Kidney (tissue), 14 donors: ENCODE measurements around the gene SOWAHC. TPM values are rescaled to one million over a fixed set of nuclear protein-coding genes. Genes with fewer than 3 reads are reported as not detected.

ENCODE experiments used
- DNase-seq, 5 donors: peaks; one replicate each; pipeline ENCODE4 v3.0.0-alpha.2; 2013 to 2020
- FAIRE-seq: peaks from 2 replicates; lab custom pipeline; 2012; peaks lifted over from hg19 to GRCh38; lab: Jason Lieb, UNC
- H3K27ac ChIP-seq, 2 donors: one replicate each; pipeline ENCODE4 v1.7.0; 2013; ENCODE audit warnings: low read depth in 2 of 2, low read length in 2 of 2, inconsistent platforms in 1 of 2
- H3K27me3 ChIP-seq: one replicate; pipeline ENCODE4 v1.7.1; 2013; ENCODE audit warnings: low read length, inconsistent platforms; ENCODE audit not compliant: control insufficient read depth, insufficient read depth
- H3K36me3 ChIP-seq, 3 donors: one replicate each; pipeline versions ENCODE4 v1.7.0 to v1.7.1; 2013; ENCODE audit warnings: low read length in 3 of 3, control low read depth in 1 of 3, inconsistent platforms in 1 of 3; ENCODE audit not compliant: insufficient read depth in 3 of 3, control insufficient read depth in 2 of 3
- H3K4me1 ChIP-seq, 3 donors: one replicate each; pipeline versions ENCODE4 v1.7.0 to v1.7.1; 2013; ENCODE audit warnings: low read length in 3 of 3, inconsistent platforms in 1 of 3, low read depth in 1 of 3; ENCODE audit not compliant: control insufficient read depth in 2 of 3, insufficient read depth in 2 of 3
- H3K4me3 ChIP-seq, 3 donors: one replicate each; pipeline versions ENCODE4 v1.7.0 to v1.8.1; 2013; ENCODE audit warnings: low read length in 3 of 3, control low read depth in 1 of 3, inconsistent platforms in 1 of 3
- H3K9ac ChIP-seq, 3 donors: one replicate each; pipeline versions ENCODE4 v1.7.0 to v1.7.1; 2013; ENCODE audit warnings: low read length in 3 of 3, control low read depth in 1 of 3, inconsistent platforms in 1 of 3
- H3K9me3 ChIP-seq, 3 donors: one replicate each; pipeline versions ENCODE4 v1.7.0 to v1.7.1; 2013; ENCODE audit warnings: low read length in 3 of 3, control low read depth in 1 of 3, inconsistent platforms in 1 of 3; ENCODE audit not compliant: control insufficient read depth in 2 of 3, insufficient read depth in 1 of 3
- intact Hi-C: fragments of 100-400 bp; cut with DNase I; formaldehyde crosslinking; loops from one replicate; pipeline ENCODE4 v1.11.1; 2022
- polyA plus RNA-seq: library from polyadenylated mRNA; stranded (reverse); fragments of 350-450 nt; fragmentation: Illumina TruSeq; extraction: RNeasy Lipid Tissue Mini Kit (QIAGEN cat#74804); gene quantifications from one replicate; pipeline ENCODE4 v1.2.3, GENCODE V29; 2014; ENCODE audit warnings: low read depth, low replicate concordance; ENCODE audit not compliant: insufficient read depth
- total RNA-seq: library from RNA; stranded (reverse); fragmentation: NEBNext Ultra II Directional; extraction: Animal tissue kit (Norgen Biotek cat#: 25700); gene quantifications from one replicate; pipeline ENCODE4 v1.2.1, GENCODE V29; 2021
- TF ChIP-seq, protein P1 (sequence below): IDR thresholded peaks from 3 replicates; pipeline ENCODE4 v1.5.1; 2012; ENCODE audit warnings: mild to moderate bottlenecking, moderate library complexity, borderline replicate concordance; ENCODE audit not compliant: insufficient read depth; ENCODE audit errors: extremely low read depth
- donor health status: control.
- donor health status: control.
- donor health status: control.
- donor health status: control.
- donor health status: control.
- donor health status: DM: yes; HTN: yes; CAD: no.
- donor health status: Normal renal cell carcinoma (clear cell type).

The SOWAHC gene
- total and polyA plus RNA-seq, 2 donors from 2014 or later = 7.5 to 11.8 TPM

- Histone ChIP-seq H3K27ac (no peak overlapping the region), H3K36me3 (no peaks in the 10 kb centered on the region), H3K9me3 (no peaks in the 10 kb centered on the region), H3K4me3 (no peak overlapping the region), H3K9ac (no peak overlapping the region), H3K27me3 (no peaks in the 10 kb centered on the region), H3K4me1 (no peaks in the 10 kb centered on the region)
- TF ChIP-seq, protein P1, sequence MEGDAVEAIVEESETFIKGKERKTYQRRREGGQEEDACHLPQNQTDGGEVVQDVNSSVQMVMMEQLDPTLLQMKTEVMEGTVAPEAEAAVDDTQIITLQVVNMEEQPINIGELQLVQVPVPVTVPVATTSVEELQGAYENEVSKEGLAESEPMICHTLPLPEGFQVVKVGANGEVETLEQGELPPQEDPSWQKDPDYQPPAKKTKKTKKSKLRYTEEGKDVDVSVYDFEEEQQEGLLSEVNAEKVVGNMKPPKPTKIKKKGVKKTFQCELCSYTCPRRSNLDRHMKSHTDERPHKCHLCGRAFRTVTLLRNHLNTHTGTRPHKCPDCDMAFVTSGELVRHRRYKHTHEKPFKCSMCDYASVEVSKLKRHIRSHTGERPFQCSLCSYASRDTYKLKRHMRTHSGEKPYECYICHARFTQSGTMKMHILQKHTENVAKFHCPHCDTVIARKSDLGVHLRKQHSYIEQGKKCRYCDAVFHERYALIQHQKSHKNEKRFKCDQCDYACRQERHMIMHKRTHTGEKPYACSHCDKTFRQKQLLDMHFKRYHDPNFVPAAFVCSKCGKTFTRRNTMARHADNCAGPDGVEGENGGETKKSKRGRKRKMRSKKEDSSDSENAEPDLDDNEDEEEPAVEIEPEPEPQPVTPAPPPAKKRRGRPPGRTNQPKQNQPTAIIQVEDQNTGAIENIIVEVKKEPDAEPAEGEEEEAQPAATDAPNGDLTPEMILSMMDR = no peak
- intact Hi-C loops = no loop called here
- FAIRE-seq (no peak), DNase-seq (no peak)
These were observed 18.1 kb downstream of the SOWAHC start for GRCh38 chr2:109632158-109632789.

GRCh38 chr2:109633284-109633961, 19.3 kb downstream of the SOWAHC start:
- intact Hi-C loops = no loop called here
- TF ChIP-seq, protein P1 = no peak
- no peaks in the 10 kb centered on the region for H3K4me1 ChIP-seq
- no peak overlapping the region for H3K27ac ChIP-seq
- no peak overlapping the region for H3K9ac ChIP-seq
- no peak overlapping the region for H3K4me3 ChIP-seq
- DNase-seq = no peak
- no peaks in the 10 kb centered on the region for H3K36me3 ChIP-seq
- H3K9me3 ChIP-seq = no peaks in the 10 kb centered on the region
- FAIRE-seq = no peak
- no peaks in the 10 kb centered on the region for H3K27me3 ChIP-seq

DNA sequence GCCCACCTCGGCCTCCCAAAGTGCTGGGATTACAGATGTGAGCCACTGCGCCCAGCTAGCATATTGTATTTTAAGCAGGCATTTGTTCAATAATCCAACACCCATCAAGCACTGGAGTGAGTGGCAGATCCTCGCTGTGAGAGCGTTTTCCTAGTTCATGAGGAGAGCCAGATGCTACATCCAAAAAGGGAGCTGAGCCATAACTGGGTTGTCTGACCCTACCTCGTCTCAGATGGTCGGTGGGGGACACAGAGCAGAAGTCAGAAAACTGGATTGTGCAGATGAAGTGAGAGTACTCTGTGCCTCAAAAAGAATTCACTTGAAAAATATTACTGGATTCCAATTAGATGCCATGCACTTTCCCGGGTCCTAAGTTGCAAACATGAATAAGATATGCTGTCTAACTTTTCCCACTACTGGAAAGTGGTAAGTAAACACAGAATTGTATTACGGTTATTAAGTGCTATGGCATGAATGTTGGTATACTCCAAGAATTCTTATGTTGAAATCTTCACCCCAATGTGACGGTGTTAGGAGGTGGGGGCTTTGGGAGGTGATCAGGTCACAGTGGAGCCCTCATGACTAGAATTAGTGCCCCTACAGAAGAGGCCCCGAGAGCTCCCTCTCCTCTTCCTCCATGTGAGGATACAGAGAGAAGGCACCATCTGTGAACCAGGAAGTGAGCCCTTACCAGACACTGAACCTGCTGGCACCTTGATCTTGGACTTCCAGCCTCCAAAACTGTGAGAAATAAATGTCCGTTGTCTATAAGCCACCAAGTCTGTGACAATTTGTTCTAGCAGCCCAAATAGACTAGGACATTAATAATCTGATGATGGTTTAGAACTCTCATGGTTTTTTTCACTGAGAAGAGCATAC, 21.5 kb downstream of the SOWAHC start:
- FAIRE-seq (no peak), DNase-seq (no peak)
- H3K4me1 ChIP-seq = no peaks in the 10 kb centered on the region
- intact Hi-C loops = no loop called here
- H3K9ac ChIP-seq = no peak overlapping the region
- no peak overlapping the region for H3K4me3 ChIP-seq
- H3K9me3 ChIP-seq = no peaks in the 10 kb centered on the region
- TF ChIP-seq, protein P1 = no peak
- H3K27me3 ChIP-seq = no peaks in the 10 kb centered on the region
- no peaks in the 10 kb centered on the region for H3K36me3 ChIP-seq
- H3K27ac ChIP-seq = no peak overlapping the region
